AG20443 (cell line): Measurements from ENCODE around the gene POLR2L.
A peak's percentile ranks its signal among the peaks of the same experiment; 100 is the strongest.

Source experiments
- DNase-seq: peaks from one replicate; pipeline ENCODE4 v3.0.0; 2012; ENCODE audit warnings: low spot score, mixed read lengths

POLR2L gene

DNA sequence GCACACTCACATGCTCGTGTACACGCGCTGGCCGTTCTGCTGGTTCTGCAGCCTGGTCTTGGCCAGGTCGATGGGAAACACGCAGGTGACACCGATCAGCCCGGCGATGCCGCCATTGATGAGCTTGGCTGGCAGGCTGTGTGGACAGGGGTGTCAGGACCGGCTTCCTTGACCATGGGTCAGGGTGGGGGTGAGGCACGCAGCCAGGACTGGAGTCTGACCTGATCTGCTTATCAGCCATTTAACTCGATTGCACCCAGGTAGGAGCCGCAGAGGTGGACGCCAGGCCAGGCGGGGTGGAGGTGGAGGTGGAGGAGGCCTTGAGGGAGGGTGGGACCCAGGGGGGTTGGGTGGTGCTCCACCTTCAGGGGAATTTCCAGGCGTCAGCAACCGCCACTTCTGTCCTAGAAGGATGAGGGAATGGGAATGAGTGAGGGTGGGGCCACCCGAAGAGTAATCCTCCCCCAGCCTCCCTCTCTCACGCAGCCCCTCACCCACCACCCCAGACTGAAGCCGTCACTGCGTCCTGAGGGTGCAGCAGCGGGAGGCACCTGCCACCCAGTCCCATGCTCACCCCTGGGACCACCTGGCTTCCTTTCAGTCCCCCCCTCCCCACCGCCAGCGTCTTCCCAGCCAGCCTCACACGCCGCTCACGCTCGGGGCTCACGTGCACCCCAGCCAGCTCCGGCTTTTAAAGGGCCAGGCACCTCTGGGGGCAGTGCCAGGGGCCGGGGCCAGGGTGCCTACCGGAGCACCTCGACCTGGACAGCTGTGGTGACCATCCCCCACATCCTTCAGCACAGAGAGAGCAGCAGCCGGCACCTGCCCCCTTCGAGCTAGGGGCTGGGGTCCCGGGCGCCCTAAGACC, 47.3 kb downstream of the POLR2L start:
- DNase-seq: peak; percentile 53

DNA sequence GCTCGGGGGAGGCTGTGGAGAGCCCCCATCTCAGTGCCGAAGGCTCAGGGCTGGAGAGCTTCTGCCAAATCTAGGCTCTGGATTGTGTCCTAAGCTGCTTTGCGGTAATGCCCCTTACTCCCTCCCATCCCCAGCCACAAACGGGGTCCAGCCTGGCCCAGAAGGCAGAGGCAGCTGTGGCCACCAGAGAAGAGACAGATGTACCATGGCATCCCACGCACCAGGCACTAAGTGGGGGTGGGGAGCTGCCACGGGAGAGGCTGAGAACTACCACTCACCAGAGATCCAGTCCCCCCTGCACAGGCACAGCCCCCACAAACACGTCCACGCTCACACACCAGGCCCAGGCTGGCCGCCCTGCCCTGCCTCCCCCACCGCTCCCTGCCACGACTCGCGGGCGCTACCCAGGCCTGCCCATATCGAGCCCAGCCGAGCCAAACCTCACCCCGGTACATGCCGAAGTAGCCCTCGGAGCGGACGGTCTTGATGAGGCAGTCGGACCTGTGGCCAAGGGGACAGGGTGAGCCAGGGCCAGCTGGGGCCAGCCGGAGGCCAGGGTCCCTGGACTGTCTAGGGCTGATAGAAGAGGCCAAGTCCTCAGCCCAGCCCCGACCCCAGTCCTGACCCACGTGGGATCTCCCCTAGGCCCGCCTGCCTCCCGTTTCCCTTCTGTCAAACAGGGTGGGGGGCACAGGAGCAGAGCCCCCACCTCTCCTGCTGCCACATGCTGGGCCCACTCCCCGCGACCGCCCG, 48.1 kb downstream of the POLR2L start:
- DNase-seq: no peak

- no peak for DNase-seq
Measured at GRCh38 chr11:793556-793955, 48.8 kb downstream of the POLR2L start.

DNA sequence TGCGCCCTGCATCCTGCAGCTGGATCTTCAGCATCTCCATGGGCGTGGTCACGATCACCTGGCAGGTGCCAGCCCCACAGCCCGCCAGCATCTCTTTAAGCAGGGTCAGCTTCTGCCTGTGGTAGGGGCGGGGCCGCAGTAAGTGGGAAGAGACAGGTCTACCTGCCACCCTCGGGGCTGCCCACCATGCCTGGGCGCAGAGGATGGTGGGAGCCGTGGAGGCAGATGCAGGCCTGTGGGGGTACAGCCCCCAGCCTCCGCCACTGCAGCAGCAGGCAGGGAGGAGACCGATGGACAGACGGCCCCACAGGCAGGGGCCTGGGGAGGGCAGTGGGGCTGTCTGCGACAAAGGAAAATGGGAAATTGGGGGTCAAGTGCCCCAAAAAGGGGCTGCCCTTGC, 49.5 kb downstream of the POLR2L start:
- DNase-seq: no peak

- DNase-seq: no peak
Measured at GRCh38 chr11:792535-792821, 49.9 kb downstream of the POLR2L start.

GRCh38 chr11:791658-792534, 50.4 kb downstream of the POLR2L start:
- no peak for DNase-seq

GRCh38 chr11:790721-791564, 51.4 kb downstream of the POLR2L start:
- DNase-seq: peak; percentile 29

GRCh38 chr11:789943-790342, 52.4 kb downstream of the POLR2L start, which contains the start of gene CEND1:
CEND1 (minus strand) TSS chr11:790090; CDS start chr11:788576, 1,514 bp downstream.
- DNase-seq: peak; percentile 85
